Panc1 (cell line): ENCODE results near the gene RALGAPA1.

ENCODE experiments used
- POLR2AphosphoS5 ChIP-seq: IDR thresholded peaks from 2 replicates; pipeline ENCODE4 v1.6.1; 2012; ENCODE audit warnings: mild to moderate bottlenecking, low read depth, low read length, moderate library complexity
- SIN3A ChIP-seq: IDR thresholded peaks from 2 replicates; pipeline ENCODE4 v1.6.1; 2012; ENCODE audit warnings: low read depth, mild to moderate bottlenecking, low read length, moderate library complexity, borderline replicate concordance; ENCODE audit not compliant: insufficient read depth
- TCF7L2 ChIP-seq: IDR thresholded peaks from 2 replicates; pipeline ENCODE4 v1.6.1; 2011; ENCODE audit warnings: mild to moderate bottlenecking, low read depth, low read length, inconsistent platforms
- TF ChIP-seq, protein P1 (sequence below), 2 experiments: IDR thresholded peaks; 2 replicates each; pipeline ENCODE4 v1.6.1; 2011 to 2012; ENCODE audit warnings: low read depth in 2 of 2, control low read depth in 1 of 2, low read length in 1 of 2, mild to moderate bottlenecking in 1 of 2, moderate library complexity in 1 of 2; ENCODE audit not compliant: insufficient read depth in 1 of 2
- TF ChIP-seq, protein P2 (sequence below): fragments of 450-650 bp; IDR thresholded peaks from 2 replicates; pipeline ENCODE4 v1.5.1; 2017; ENCODE audit warnings: mild to moderate bottlenecking

DNA sequence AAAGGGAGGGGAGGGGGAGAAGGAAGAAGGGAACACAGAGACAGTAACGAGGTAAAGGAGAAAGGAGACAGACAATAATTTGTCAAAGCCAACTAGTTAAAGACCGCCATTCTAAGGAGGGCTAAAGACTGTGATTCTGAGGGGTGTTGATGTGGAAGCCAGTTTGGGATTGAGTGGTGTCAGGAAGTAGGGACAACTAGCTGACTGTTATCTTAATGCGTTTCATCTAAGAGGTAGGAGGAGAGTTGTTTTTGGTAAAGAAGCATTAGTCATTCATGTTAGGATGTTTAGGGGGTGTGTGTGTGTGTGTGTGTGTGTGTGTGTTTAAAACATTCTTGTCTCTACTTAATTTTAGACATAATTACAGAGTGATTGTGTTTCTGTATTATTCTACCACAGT is 180.1 kb downstream of the RALGAPA1 start:
- TF ChIP-seq POLR2AphosphoS5 = no peak
- TF ChIP-seq TCF7L2 = no peak
- TF ChIP-seq, protein P1, sequence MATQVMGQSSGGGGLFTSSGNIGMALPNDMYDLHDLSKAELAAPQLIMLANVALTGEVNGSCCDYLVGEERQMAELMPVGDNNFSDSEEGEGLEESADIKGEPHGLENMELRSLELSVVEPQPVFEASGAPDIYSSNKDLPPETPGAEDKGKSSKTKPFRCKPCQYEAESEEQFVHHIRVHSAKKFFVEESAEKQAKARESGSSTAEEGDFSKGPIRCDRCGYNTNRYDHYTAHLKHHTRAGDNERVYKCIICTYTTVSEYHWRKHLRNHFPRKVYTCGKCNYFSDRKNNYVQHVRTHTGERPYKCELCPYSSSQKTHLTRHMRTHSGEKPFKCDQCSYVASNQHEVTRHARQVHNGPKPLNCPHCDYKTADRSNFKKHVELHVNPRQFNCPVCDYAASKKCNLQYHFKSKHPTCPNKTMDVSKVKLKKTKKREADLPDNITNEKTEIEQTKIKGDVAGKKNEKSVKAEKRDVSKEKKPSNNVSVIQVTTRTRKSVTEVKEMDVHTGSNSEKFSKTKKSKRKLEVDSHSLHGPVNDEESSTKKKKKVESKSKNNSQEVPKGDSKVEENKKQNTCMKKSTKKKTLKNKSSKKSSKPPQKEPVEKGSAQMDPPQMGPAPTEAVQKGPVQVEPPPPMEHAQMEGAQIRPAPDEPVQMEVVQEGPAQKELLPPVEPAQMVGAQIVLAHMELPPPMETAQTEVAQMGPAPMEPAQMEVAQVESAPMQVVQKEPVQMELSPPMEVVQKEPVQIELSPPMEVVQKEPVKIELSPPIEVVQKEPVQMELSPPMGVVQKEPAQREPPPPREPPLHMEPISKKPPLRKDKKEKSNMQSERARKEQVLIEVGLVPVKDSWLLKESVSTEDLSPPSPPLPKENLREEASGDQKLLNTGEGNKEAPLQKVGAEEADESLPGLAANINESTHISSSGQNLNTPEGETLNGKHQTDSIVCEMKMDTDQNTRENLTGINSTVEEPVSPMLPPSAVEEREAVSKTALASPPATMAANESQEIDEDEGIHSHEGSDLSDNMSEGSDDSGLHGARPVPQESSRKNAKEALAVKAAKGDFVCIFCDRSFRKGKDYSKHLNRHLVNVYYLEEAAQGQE (IDR thresholded peaks at IDR 0.05; ENCODE audit: insufficient read depth in 1 of 2, low read depth in 2 of 2, low read length in 1 of 2) = no peak
- TF ChIP-seq, protein P2, sequence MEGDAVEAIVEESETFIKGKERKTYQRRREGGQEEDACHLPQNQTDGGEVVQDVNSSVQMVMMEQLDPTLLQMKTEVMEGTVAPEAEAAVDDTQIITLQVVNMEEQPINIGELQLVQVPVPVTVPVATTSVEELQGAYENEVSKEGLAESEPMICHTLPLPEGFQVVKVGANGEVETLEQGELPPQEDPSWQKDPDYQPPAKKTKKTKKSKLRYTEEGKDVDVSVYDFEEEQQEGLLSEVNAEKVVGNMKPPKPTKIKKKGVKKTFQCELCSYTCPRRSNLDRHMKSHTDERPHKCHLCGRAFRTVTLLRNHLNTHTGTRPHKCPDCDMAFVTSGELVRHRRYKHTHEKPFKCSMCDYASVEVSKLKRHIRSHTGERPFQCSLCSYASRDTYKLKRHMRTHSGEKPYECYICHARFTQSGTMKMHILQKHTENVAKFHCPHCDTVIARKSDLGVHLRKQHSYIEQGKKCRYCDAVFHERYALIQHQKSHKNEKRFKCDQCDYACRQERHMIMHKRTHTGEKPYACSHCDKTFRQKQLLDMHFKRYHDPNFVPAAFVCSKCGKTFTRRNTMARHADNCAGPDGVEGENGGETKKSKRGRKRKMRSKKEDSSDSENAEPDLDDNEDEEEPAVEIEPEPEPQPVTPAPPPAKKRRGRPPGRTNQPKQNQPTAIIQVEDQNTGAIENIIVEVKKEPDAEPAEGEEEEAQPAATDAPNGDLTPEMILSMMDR = no peak
- no peak for TF ChIP-seq SIN3A
